ENCODE results near the gene ANO5. TPM values are rescaled to one million over a fixed set of nuclear protein-coding genes. Genes with fewer than 3 reads are reported as not detected.

The ANO5 gene
- total RNA-seq, 1 donor from 2014 or later, result 16.5 TPM

DNA sequence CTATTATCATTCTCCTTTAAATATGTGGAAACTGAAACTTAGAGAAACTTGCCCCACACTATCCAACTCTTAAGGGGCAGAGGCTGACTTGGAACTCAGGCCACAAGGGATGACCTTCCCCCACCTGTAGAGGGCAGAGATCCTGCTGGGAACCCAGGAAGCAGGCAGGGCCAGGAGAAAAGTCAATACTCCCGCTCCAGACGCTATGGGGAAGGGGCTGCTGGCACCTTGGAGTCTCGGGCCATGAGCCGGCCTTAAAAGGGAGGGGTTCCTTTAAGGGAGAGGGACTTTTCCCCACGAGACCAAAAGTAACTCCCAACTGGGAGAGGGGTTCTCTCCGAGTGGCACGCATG, 620 bp upstream of the ANO5 start:
- Histone ChIP-seq H3K79me2 (ENCODE audit: low read depth) (peaks cover 19% of the 10 kb centered on the region), H3K27ac (no peak overlapping the region), H3K27me3 (no peaks in the 10 kb centered on the region), H3K4me1 (peaks cover 9% of the 10 kb centered on the region), H3F3A (ENCODE audit: low read depth) (peaks cover 13% of the 10 kb centered on the region), H3K9ac (no peak overlapping the region), H4K20me1 (ENCODE audit: low read depth) (peaks cover 9% of the 10 kb centered on the region), H2AFZ (replicated peaks) (peak overlapping the region; percentile 89), H3K9me3 (ENCODE audit: low read depth) (no peaks in the 10 kb centered on the region), H3K36me3 (no peaks in the 10 kb centered on the region), H3K4me3 (peak overlapping the region; percentile 73), H3K4me2 (peak overlapping the region; percentile 89)
- no peak for TF ChIP-seq EZH2 (IDR thresholded peaks at IDR 0.05)
- TF ChIP-seq, protein P1, sequence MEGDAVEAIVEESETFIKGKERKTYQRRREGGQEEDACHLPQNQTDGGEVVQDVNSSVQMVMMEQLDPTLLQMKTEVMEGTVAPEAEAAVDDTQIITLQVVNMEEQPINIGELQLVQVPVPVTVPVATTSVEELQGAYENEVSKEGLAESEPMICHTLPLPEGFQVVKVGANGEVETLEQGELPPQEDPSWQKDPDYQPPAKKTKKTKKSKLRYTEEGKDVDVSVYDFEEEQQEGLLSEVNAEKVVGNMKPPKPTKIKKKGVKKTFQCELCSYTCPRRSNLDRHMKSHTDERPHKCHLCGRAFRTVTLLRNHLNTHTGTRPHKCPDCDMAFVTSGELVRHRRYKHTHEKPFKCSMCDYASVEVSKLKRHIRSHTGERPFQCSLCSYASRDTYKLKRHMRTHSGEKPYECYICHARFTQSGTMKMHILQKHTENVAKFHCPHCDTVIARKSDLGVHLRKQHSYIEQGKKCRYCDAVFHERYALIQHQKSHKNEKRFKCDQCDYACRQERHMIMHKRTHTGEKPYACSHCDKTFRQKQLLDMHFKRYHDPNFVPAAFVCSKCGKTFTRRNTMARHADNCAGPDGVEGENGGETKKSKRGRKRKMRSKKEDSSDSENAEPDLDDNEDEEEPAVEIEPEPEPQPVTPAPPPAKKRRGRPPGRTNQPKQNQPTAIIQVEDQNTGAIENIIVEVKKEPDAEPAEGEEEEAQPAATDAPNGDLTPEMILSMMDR (IDR thresholded peaks at IDR 0.05), result peak; percentile 50
- no peak for TF ChIP-seq EZH2phosphoT487 (IDR thresholded peaks at IDR 0.05)
- Mint-ChIP-seq H3K27ac (peak overlapping the region; percentile 21), H3K27me3 (ENCODE audit: insufficient read depth, low read depth) (peaks cover 8% of the 10 kb centered on the region), H3K4me1 (peaks cover 13% of the 10 kb centered on the region), H3K9me3 (no peaks in the 10 kb centered on the region), H3K36me3 (peaks cover 2% of the 10 kb centered on the region), H3K4me3 (peak overlapping the region; percentile 95)
- peak; percentile 61 for DNase-seq (ENCODE audit: low spot score)

- TF ChIP-seq, protein P1 (IDR thresholded peaks at IDR 0.05), result no peak
- TF ChIP-seq EZH2 (IDR thresholded peaks at IDR 0.05) (no peak), EZH2phosphoT487 (IDR thresholded peaks at IDR 0.05) (no peak)
- no peak overlapping the region for H3K27ac ChIP-seq
- H3K79me2 ChIP-seq (ENCODE audit: low read depth), result peaks cover 22% of the 10 kb centered on the region
- peak overlapping the region; percentile 73 for H3K4me3 ChIP-seq
- peaks cover 8% of the 10 kb centered on the region for H3K27me3 Mint-ChIP-seq (ENCODE audit: insufficient read depth, low read depth)
- H3K27me3 ChIP-seq, result no peaks in the 10 kb centered on the region
- H3K36me3 ChIP-seq, result no peaks in the 10 kb centered on the region
- H3K4me2 ChIP-seq, result peak overlapping the region; percentile 89
- peak; percentile 69 for DNase-seq (ENCODE audit: low spot score)
- peaks cover 9% of the 10 kb centered on the region for H3K4me1 ChIP-seq
- H3K27ac Mint-ChIP-seq, result peak overlapping the region; percentile 90
- peaks cover 13% of the 10 kb centered on the region for H3F3A ChIP-seq (ENCODE audit: low read depth)
- H4K20me1 ChIP-seq (ENCODE audit: low read depth), result peaks cover 13% of the 10 kb centered on the region
- peaks cover 2% of the 10 kb centered on the region for H3K36me3 Mint-ChIP-seq
- H3K4me1 Mint-ChIP-seq, result peaks cover 13% of the 10 kb centered on the region
- H3K9ac ChIP-seq, result peak overlapping the region; percentile 24
- no peaks in the 10 kb centered on the region for H3K9me3 ChIP-seq (ENCODE audit: low read depth)
- no peaks in the 10 kb centered on the region for H3K9me3 Mint-ChIP-seq
- H2AFZ ChIP-seq (replicated peaks), result peak overlapping the region; percentile 89
- peak overlapping the region; percentile 95 for H3K4me3 Mint-ChIP-seq
These were observed 615 bp downstream of the ANO5 start for GRCh38 chr11:22193348-22194051.

DNA sequence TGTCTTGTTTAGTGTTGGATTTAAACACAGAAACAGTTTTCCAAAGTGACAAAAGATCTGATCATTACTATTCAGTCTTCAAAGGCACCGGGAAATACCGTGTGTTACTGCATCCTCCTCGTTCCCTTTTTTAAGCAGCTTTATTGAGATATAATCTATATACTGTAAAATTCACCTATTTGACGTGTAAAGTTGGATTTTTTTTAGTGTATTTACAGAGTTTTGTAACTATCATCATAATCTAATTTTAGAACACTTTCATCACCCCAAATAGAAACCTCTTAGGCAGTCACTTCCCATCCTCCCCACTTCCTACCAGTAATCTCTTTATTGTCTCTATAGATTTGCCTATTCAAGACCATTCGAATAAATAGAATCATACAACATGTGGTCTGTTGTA, 1.4 kb downstream of the ANO5 start:
- H3K36me3 ChIP-seq, result no peaks in the 10 kb centered on the region
- H3K9ac ChIP-seq, result no peak overlapping the region
- Mint-ChIP-seq H3K4me1 (peaks cover 13% of the 10 kb centered on the region), H3K27me3 (ENCODE audit: insufficient read depth, low read depth) (peaks cover 8% of the 10 kb centered on the region), H3K4me3 (peak overlapping the region; percentile 95), H3K27ac (no peak overlapping the region), H3K36me3 (peaks cover 2% of the 10 kb centered on the region), H3K9me3 (no peaks in the 10 kb centered on the region)
- peaks cover 13% of the 10 kb centered on the region for H4K20me1 ChIP-seq (ENCODE audit: low read depth)
- peak overlapping the region; percentile 89 for H2AFZ ChIP-seq (replicated peaks)
- H3K79me2 ChIP-seq (ENCODE audit: low read depth), result peaks cover 24% of the 10 kb centered on the region
- no peak overlapping the region for H3K27ac ChIP-seq
- H3K4me1 ChIP-seq, result peaks cover 9% of the 10 kb centered on the region
- H3K4me3 ChIP-seq, result peak overlapping the region; percentile 73
- no peaks in the 10 kb centered on the region for H3K27me3 ChIP-seq
- H3F3A ChIP-seq (ENCODE audit: low read depth), result peaks cover 13% of the 10 kb centered on the region
- TF ChIP-seq, protein P1 (IDR thresholded peaks at IDR 0.05), result no peak
- no peak for TF ChIP-seq EZH2phosphoT487 (IDR thresholded peaks at IDR 0.05)
- no peak for TF ChIP-seq EZH2 (IDR thresholded peaks at IDR 0.05)
- DNase-seq (ENCODE audit: low spot score), result no peak
- no peaks in the 10 kb centered on the region for H3K9me3 ChIP-seq (ENCODE audit: low read depth)
- peak overlapping the region; percentile 89 for H3K4me2 ChIP-seq

Data from neural progenitor cell (in vitro differentiated cells).